GM23338 (cell line): Measurements from ENCODE around the gene TMEM134. TPM values are rescaled to one million over a fixed set of nuclear protein-coding genes. Genes with fewer than 3 reads are reported as not detected.

Experiments used
- ATAC-seq: fragments of 200-7000 bp; cut with Tn5 transposase; 3 replicates; pipeline ENCODE4 v1.9.1; 2020
- DNase-seq: peaks from one replicate; pipeline ENCODE4 v3.0.0-alpha.2; 2015; ENCODE audit warnings: low spot score
- H2AFZ ChIP-seq: fragments of 200-600 bp; sonication (generic); 2 replicates; pipeline ENCODE4 v1.8.0; 2016; ENCODE audit warnings: antibody characterized with exemption, mild to moderate bottlenecking, moderate library complexity
- H3F3A ChIP-seq: fragments of 200-600 bp; sonication (generic); replicated peaks from 2 replicates; pipeline ENCODE4 v1.8.0; 2017; ENCODE audit warnings: antibody characterized with exemption, mixed run types, low read depth
- H3K27ac ChIP-seq: fragments of 200-600 bp; sonication (generic); 2 replicates; pipeline ENCODE4 v1.6.1; 2016; ENCODE audit warnings: low read depth
- H3K27me3 ChIP-seq: fragments of 200-600 bp; sonication (generic); 2 replicates; pipeline ENCODE4 v1.8.0; 2016; ENCODE audit warnings: mild to moderate bottlenecking, mixed run types, moderate library complexity; ENCODE audit not compliant: insufficient read depth
- H3K36me3 ChIP-seq: fragments of 200-600 bp; sonication (generic); 2 replicates; pipeline ENCODE4 v1.8.0; 2016; ENCODE audit warnings: mild to moderate bottlenecking; ENCODE audit not compliant: insufficient read depth
- H3K4me1 ChIP-seq: fragments of 200-600 bp; sonication (generic); 2 replicates; pipeline ENCODE4 v1.8.0; 2016; ENCODE audit warnings: mild to moderate bottlenecking, moderate library complexity; ENCODE audit not compliant: insufficient read depth
- H3K4me2 ChIP-seq: fragments of 200-600 bp; sonication (generic); 2 replicates; pipeline ENCODE4 v1.7.1; 2017; ENCODE audit warnings: mixed run types
- H3K4me3 ChIP-seq: fragments of 200-600 bp; sonication (generic); 2 replicates; pipeline ENCODE4 v1.6.1; 2016; ENCODE audit warnings: mixed run types
- H3K79me2 ChIP-seq: fragments of 200-600 bp; sonication (generic); replicated peaks from 2 replicates; pipeline ENCODE4 v1.8.0; 2017; ENCODE audit warnings: mild to moderate bottlenecking; ENCODE audit not compliant: insufficient read depth
- H3K9me2 ChIP-seq: fragments of 200-600 bp; sonication (generic); 2 replicates; pipeline ENCODE4 v1.8.0; 2017; ENCODE audit not compliant: insufficient read depth
- H4K20me1 ChIP-seq: fragments of 200-600 bp; sonication (generic); replicated peaks from 2 replicates; pipeline ENCODE4 v1.8.0; 2017; ENCODE audit warnings: mild to moderate bottlenecking; ENCODE audit not compliant: insufficient read depth
- H3K27ac Mint-ChIP-seq: 2 replicates; pipeline ENCODE4 v1.8.0; 2020; ENCODE audit warnings: inconsistent platforms, mild to moderate bottlenecking, moderate library complexity, mixed read lengths
- H3K27me3 Mint-ChIP-seq: 3 replicates; pipeline ENCODE4 v1.8.0; 2022; ENCODE audit warnings: low read depth, mild to moderate bottlenecking, moderate library complexity, mixed read lengths, inconsistent platforms; ENCODE audit not compliant: insufficient read depth, poor library complexity
- H3K36me3 Mint-ChIP-seq: 3 replicates; pipeline ENCODE4 v1.8.0; 2021; ENCODE audit warnings: low read depth, mild to moderate bottlenecking, inconsistent platforms, moderate library complexity, mixed read lengths
- H3K4me1 Mint-ChIP-seq: 3 replicates; pipeline ENCODE4 v1.8.0; 2020; ENCODE audit warnings: mild to moderate bottlenecking, inconsistent platforms, mixed read lengths
- H3K4me3 Mint-ChIP-seq: 3 replicates; pipeline ENCODE4 v1.8.0; 2021; ENCODE audit warnings: moderate library complexity, mild to moderate bottlenecking, inconsistent platforms, mixed read lengths
- H3K9me3 Mint-ChIP-seq: 3 replicates; pipeline ENCODE4 v1.8.0; 2020; ENCODE audit warnings: moderate library complexity, mild to moderate bottlenecking, inconsistent platforms, mixed read lengths
- CTCF ChIP-seq, 2 experiments: fragments of 200-600 bp in 1 of 2; sonication (generic) in 1 of 2; conservative IDR thresholded peaks; 2 replicates each; pipeline versions ENCODE4 v1.5.1 to v1.6.1; 2016 to 2017; ENCODE audit warnings: antibody characterized with exemption in 2 of 2, low read depth in 2 of 2, mild to moderate bottlenecking in 2 of 2, moderate library complexity in 1 of 2
- ETS1 ChIP-seq: IDR thresholded peaks from 2 replicates; pipeline ENCODE4 v1.6.1; 2016; ENCODE audit warnings: antibody characterized with exemption
- JUNB ChIP-seq: IDR thresholded peaks from one replicate; pipeline ENCODE4 v1.6.1; 2016; ENCODE audit warnings: antibody characterized with exemption; ENCODE audit not compliant: unreplicated experiment
- polyA plus RNA-seq: library from polyadenylated mRNA; unstranded; fragments of >200 nt; fragmentation: Nextera tagmentation; extraction: Ambion mirVana; gene quantifications from 2 replicates; pipeline ENCODE4 v1.2.1, GENCODE V29; 2016
- total RNA-seq: library from RNA; depleted of rRNA; stranded (reverse); fragments of >200 nt; shearing (Covaris generic); gene quantifications from 2 replicates; pipeline ENCODE4 v1.2.3, GENCODE V29; 2014
- TF ChIP-seq, protein P1 (sequence below): fragments of 250-450 bp; sonication (Bioruptor Pico); IDR thresholded peaks from 2 replicates; pipeline ENCODE4 v1.5.0; 2020; ENCODE audit warnings: mild to moderate bottlenecking, moderate library complexity

Gene TMEM134
- total and polyA plus RNA-seq, 2 experiments from 2014 or later, result 61.4 to 69.2 TPM

DNA sequence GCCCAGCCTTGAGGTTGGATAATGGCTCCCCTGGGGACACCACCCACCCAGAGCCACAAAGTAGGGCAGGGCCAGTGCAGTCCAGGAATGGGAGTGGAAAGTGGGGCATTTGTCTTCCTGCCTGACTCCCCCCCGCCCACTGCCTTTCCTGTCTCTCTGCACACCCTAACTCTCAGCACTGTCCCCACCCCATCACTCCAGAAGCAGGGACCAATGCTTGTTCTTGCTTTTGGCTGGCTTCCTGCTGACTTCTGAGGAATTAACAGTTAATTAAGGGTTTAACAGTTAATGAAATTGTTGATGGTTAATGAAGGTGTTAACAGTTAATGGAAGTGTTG, 31.4 kb upstream of the TMEM134 start:
- Mint-ChIP-seq H3K4me1 (peaks cover 8% of the 10 kb centered on the region; the same call in 2 of the 3 replicates), H3K4me3 (no peak overlapping the region; the same call in 2 of the 3 replicates), H3K27ac (no peak overlapping the region), H3K27me3 (peaks cover 15% of the 10 kb centered on the region), H3K9me3 (no peaks in the 10 kb centered on the region; the same call in 2 of the 3 replicates), H3K36me3 (peaks cover 9% of the 10 kb centered on the region; the same call in 2 of the 3 replicates)
- Histone ChIP-seq H2AFZ (no peak overlapping the region), H3K4me3 (no peak overlapping the region), H3K27me3 (no peaks in the 10 kb centered on the region; the same call in 1 of the 2 replicates), H3K36me3 (peaks cover 4% of the 10 kb centered on the region; the same call in 1 of the 2 replicates), H3K27ac (no peak overlapping the region), H3K79me2 (no peaks in the 10 kb centered on the region), H3K4me1 (peaks cover 7% of the 10 kb centered on the region), H3K4me2 (no peak overlapping the region), H4K20me1 (peaks cover 10% of the 10 kb centered on the region; the same call in 1 of the 2 replicates), H3K9me2 (no peaks in the 10 kb centered on the region), H3F3A (0 out of 2 replicates have a peak, but pooled peaks cover 1% of the 10 kb centered on the region)
- ATAC-seq (no peak), DNase-seq (no peak)
- no peak for TF ChIP-seq ETS1
- no peak for TF ChIP-seq JUNB
- TF ChIP-seq CTCF (conservative IDR thresholded peaks at IDR 0.05; ENCODE audit: low read depth in 2 of 2), result no peak
- TF ChIP-seq, protein P1, sequence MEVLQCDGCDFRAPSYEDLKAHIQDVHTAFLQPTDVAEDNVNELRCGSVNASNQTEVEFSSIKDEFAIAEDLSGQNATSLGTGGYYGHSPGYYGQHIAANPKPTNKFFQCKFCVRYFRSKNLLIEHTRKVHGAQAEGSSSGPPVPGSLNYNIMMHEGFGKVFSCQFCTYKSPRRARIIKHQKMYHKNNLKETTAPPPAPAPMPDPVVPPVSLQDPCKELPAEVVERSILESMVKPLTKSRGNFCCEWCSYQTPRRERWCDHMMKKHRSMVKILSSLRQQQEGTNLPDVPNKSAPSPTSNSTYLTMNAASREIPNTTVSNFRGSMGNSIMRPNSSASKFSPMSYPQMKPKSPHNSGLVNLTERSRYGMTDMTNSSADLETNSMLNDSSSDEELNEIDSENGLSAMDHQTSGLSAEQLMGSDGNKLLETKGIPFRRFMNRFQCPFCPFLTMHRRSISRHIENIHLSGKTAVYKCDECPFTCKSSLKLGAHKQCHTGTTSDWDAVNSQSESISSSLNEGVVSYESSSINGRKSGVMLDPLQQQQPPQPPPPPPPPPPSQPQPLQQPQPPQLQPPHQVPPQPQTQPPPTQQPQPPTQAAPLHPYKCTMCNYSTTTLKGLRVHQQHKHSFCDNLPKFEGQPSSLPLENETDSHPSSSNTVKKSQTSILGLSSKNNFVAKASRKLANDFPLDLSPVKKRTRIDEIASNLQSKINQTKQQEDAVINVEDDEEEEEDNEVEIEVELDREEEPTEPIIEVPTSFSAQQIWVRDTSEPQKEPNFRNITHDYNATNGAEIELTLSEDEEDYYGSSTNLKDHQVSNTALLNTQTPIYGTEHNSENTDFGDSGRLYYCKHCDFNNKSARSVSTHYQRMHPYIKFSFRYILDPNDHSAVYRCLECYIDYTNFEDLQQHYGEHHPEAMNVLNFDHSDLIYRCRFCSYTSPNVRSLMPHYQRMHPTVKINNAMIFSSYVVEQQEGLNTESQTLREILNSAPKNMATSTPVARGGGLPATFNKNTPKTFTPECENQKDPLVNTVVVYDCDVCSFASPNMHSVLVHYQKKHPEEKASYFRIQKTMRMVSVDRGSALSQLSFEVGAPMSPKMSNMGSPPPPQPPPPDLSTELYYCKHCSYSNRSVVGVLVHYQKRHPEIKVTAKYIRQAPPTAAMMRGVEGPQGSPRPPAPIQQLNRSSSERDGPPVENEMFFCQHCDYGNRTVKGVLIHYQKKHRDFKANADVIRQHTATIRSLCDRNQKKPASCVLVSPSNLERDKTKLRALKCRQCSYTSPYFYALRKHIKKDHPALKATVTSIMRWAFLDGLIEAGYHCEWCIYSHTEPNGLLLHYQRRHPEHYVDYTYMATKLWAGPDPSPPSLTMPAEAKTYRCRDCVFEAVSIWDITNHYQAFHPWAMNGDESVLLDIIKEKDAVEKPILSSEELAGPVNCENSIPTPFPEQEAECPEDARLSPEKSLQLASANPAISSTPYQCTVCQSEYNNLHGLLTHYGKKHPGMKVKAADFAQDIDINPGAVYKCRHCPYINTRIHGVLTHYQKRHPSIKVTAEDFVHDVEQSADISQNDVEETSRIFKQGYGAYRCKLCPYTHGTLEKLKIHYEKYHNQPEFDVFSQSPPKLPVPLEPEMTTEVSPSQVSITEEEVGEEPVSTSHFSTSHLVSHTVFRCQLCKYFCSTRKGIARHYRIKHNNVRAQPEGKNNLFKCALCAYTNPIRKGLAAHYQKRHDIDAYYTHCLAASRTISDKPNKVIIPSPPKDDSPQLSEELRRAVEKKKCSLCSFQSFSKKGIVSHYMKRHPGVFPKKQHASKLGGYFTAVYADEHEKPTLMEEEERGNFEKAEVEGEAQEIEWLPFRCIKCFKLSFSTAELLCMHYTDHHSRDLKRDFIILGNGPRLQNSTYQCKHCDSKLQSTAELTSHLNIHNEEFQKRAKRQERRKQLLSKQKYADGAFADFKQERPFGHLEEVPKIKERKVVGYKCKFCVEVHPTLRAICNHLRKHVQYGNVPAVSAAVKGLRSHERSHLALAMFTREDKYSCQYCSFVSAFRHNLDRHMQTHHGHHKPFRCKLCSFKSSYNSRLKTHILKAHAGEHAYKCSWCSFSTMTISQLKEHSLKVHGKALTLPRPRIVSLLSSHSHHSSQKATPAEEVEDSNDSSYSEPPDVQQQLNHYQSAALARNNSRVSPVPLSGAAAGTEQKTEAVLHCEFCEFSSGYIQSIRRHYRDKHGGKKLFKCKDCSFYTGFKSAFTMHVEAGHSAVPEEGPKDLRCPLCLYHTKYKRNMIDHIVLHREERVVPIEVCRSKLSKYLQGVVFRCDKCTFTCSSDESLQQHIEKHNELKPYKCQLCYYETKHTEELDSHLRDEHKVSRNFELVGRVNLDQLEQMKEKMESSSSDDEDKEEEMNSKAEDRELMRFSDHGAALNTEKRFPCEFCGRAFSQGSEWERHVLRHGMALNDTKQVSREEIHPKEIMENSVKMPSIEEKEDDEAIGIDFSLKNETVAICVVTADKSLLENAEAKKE (CRISPR knock-in tag), result no peak
